Caco-2 (cell line): ENCODE data around the gene AAK1. TPM values are rescaled to one million over a fixed set of nuclear protein-coding genes. Genes with fewer than 3 reads are reported as not detected.

Experiments used
- BruUV-seq: library from RNA; stranded (reverse); fragments of 400-500 nt; replicated peaks from 2 replicates; lab custom pipeline; 2021; lab: Mats Ljungman, UMichigan
- CTCF ChIA-PET: fragments of 300-600 bp; sonication (Branson Sonifier 250); formaldehyde crosslinking; loops from one replicate; lab custom pipeline; 2022; ENCODE audit warnings: antibody characterized with exemption; lab: Charles Lee
- POLR2A ChIA-PET: fragments of 300-600 bp; sonication (Branson Sonifier 250); formaldehyde crosslinking; loops from one replicate; lab custom pipeline; 2022; ENCODE audit warnings: antibody characterized with exemption; lab: Charles Lee
- DNase-seq, 2 experiments: peaks; one replicate each; pipeline versions ENCODE4 v3.0.0 to v3.0.0-alpha.2; 2020 to 2022
- H3K27me3 ChIP-seq: replicated peaks from 2 replicates; pipeline ENCODE4 v1.6.0; 2011; ENCODE audit warnings: low read length; ENCODE audit not compliant: control insufficient read depth, insufficient read depth
- H3K36me3 ChIP-seq: 2 replicates; pipeline ENCODE4 v1.5.1; 2011; ENCODE audit warnings: low read length; ENCODE audit not compliant: control insufficient read depth, insufficient read depth
- H3K4me1 ChIP-seq: fragments of 250-450 bp; sonication (Bioruptor Pico); 2 replicates; pipeline ENCODE4 v1.5.1; 2020; ENCODE audit warnings: mild to moderate bottlenecking
- H3K4me3 ChIP-seq: 2 replicates; pipeline ENCODE4 v1.5.1; 2011; ENCODE audit warnings: low read depth, mild to moderate bottlenecking, control low read depth, low read length
- H3K9me3 ChIP-seq: fragments of 250-450 bp; sonication (Bioruptor Pico); 2 replicates; pipeline ENCODE4 v1.5.1; 2020; ENCODE audit warnings: mild to moderate bottlenecking, moderate library complexity
- H3K27ac Mint-ChIP-seq: one replicate; pipeline ENCODE4 v1.8.0; 2022; ENCODE audit warnings: mixed read lengths; ENCODE audit not compliant: unreplicated experiment
- H3K27me3 Mint-ChIP-seq: one replicate; pipeline ENCODE4 v1.8.0; 2022; ENCODE audit warnings: mixed read lengths; ENCODE audit not compliant: insufficient read depth, unreplicated experiment
- H3K36me3 Mint-ChIP-seq: one replicate; pipeline ENCODE4 v1.8.0; 2022; ENCODE audit warnings: mild to moderate bottlenecking, mixed read lengths; ENCODE audit not compliant: insufficient read depth, unreplicated experiment
- H3K4me1 Mint-ChIP-seq: one replicate; pipeline ENCODE4 v1.8.0; 2022; ENCODE audit warnings: low read depth, mixed read lengths; ENCODE audit not compliant: unreplicated experiment
- H3K4me3 Mint-ChIP-seq: one replicate; pipeline ENCODE4 v1.8.0; 2022; ENCODE audit warnings: mild to moderate bottlenecking, moderate library complexity, mixed read lengths; ENCODE audit not compliant: unreplicated experiment
- H3K9me3 Mint-ChIP-seq: one replicate; pipeline ENCODE4 v1.8.0; 2022; ENCODE audit warnings: mixed read lengths; ENCODE audit not compliant: unreplicated experiment
- CTCF ChIP-seq, 2 experiments: fragments of 200-600 bp in 1 of 2; IDR thresholded peaks; 1 replicate in 1 of 2; 2 replicates in 1 of 2; pipeline versions ENCODE4 v1.5.1 to v1.8.0; 2011 to 2022; ENCODE audit warnings: antibody characterized with exemption in 1 of 2, control low read depth in 1 of 2, inconsistent platforms in 1 of 2, low read depth in 1 of 2, low read length in 1 of 2, mild to moderate bottlenecking in 1 of 2, moderate library complexity in 1 of 2; ENCODE audit not compliant: insufficient read depth in 1 of 2, severe bottlenecking in 1 of 2, unreplicated experiment in 1 of 2
- intact Hi-C: fragments of 100-400 bp; cut with micrococcal nuclease; formaldehyde crosslinking; loops from one replicate; pipeline ENCODE4 v1.10.0; 2022; ENCODE audit not compliant: unreplicated experiment
- total RNA-seq: library from RNA; stranded (reverse); gene quantifications from 2 replicates; pipeline ENCODE4 v1.2.3, GENCODE V29; 2022

Gene AAK1
- total RNA-seq, 1 experiment from 2014 or later, result 39.7 TPM

GRCh38 chr2:69456950-69457445, 186.5 kb downstream of the AAK1 start:
- H3K36me3 Mint-ChIP-seq, result peaks cover 8% of the 10 kb centered on the region
- no peak for TF ChIP-seq CTCF (IDR thresholded peaks at IDR 0.05; ENCODE audit: insufficient read depth in 1 of 2, low read depth in 1 of 2, low read length in 1 of 2, severe bottlenecking in 1 of 2, unreplicated experiment in 1 of 2)
- H3K4me1 Mint-ChIP-seq, result peaks cover 7% of the 10 kb centered on the region
- no peaks in the 10 kb centered on the region for H3K27me3 Mint-ChIP-seq
- no peak overlapping the region for H3K4me3 Mint-ChIP-seq
- H3K4me3 ChIP-seq, result no peak overlapping the region
- H3K27ac Mint-ChIP-seq, result no peak overlapping the region
- BruUV-seq, result no TSS peak
- H3K36me3 ChIP-seq, result no peaks in the 10 kb centered on the region
- H3K4me1 ChIP-seq, result peaks cover 21% of the 10 kb centered on the region
- CTCF ChIA-PET, result no interaction called here
- no peaks in the 10 kb centered on the region for H3K27me3 ChIP-seq
- no peaks in the 10 kb centered on the region for H3K9me3 Mint-ChIP-seq
- no peaks in the 10 kb centered on the region for H3K9me3 ChIP-seq
- DNase-seq, result no peak
- intact Hi-C loops, result no loop called here
- POLR2A ChIA-PET, result no interaction called here

GRCh38 chr2:69456154-69456553, 187.4 kb downstream of the AAK1 start:
- Histone ChIP-seq H3K4me3 (no peak overlapping the region), H3K9me3 (no peaks in the 10 kb centered on the region), H3K27me3 (no peaks in the 10 kb centered on the region), H3K36me3 (no peaks in the 10 kb centered on the region), H3K4me1 (peaks cover 30% of the 10 kb centered on the region)
- no TSS peak for BruUV-seq
- ChIA-PET POLR2A (no interaction called here), CTCF (no interaction called here)
- Mint-ChIP-seq H3K4me1 (peaks cover 9% of the 10 kb centered on the region), H3K27ac (no peak overlapping the region), H3K36me3 (peaks cover 1% of the 10 kb centered on the region), H3K4me3 (no peak overlapping the region), H3K27me3 (no peaks in the 10 kb centered on the region), H3K9me3 (no peaks in the 10 kb centered on the region)
- intact Hi-C loops, result no loop called here
- no peak for TF ChIP-seq CTCF (IDR thresholded peaks at IDR 0.05; ENCODE audit: insufficient read depth in 1 of 2, low read depth in 1 of 2, low read length in 1 of 2, severe bottlenecking in 1 of 2, unreplicated experiment in 1 of 2)
- DNase-seq, result no peak

GRCh38 chr2:69454976-69455375, 188.6 kb downstream of the AAK1 start:
- Mint-ChIP-seq H3K36me3 (peaks cover 4% of the 10 kb centered on the region), H3K4me1 (peaks cover 17% of the 10 kb centered on the region), H3K27me3 (no peaks in the 10 kb centered on the region), H3K4me3 (no peak overlapping the region), H3K27ac (no peak overlapping the region), H3K9me3 (no peaks in the 10 kb centered on the region)
- no peak overlapping the region for H3K4me3 ChIP-seq
- peaks cover 39% of the 10 kb centered on the region for H3K4me1 ChIP-seq
- ChIA-PET POLR2A (no interaction called here), CTCF (no interaction called here)
- no peak for DNase-seq
- no peaks in the 10 kb centered on the region for H3K9me3 ChIP-seq
- no peaks in the 10 kb centered on the region for H3K36me3 ChIP-seq
- no TSS peak for BruUV-seq
- TF ChIP-seq CTCF (IDR thresholded peaks at IDR 0.05; ENCODE audit: insufficient read depth in 1 of 2, low read depth in 1 of 2, low read length in 1 of 2, severe bottlenecking in 1 of 2, unreplicated experiment in 1 of 2), result no peak
- intact Hi-C loops, result no loop called here
- H3K27me3 ChIP-seq, result no peaks in the 10 kb centered on the region
